GM19468 (cell line): ENCODE results near the gene CD46.

Experiments used
- ATAC-seq: cut with Tn5 transposase; IDR thresholded peaks from one replicate; pipeline ENCODE4 v1.9.1; 2021; ENCODE audit warnings: mild to moderate bottlenecking, moderate library complexity, moderate number of reproducible peaks; ENCODE audit not compliant: unreplicated experiment; ENCODE audit errors: extremely low read depth

CD46 gene

DNA sequence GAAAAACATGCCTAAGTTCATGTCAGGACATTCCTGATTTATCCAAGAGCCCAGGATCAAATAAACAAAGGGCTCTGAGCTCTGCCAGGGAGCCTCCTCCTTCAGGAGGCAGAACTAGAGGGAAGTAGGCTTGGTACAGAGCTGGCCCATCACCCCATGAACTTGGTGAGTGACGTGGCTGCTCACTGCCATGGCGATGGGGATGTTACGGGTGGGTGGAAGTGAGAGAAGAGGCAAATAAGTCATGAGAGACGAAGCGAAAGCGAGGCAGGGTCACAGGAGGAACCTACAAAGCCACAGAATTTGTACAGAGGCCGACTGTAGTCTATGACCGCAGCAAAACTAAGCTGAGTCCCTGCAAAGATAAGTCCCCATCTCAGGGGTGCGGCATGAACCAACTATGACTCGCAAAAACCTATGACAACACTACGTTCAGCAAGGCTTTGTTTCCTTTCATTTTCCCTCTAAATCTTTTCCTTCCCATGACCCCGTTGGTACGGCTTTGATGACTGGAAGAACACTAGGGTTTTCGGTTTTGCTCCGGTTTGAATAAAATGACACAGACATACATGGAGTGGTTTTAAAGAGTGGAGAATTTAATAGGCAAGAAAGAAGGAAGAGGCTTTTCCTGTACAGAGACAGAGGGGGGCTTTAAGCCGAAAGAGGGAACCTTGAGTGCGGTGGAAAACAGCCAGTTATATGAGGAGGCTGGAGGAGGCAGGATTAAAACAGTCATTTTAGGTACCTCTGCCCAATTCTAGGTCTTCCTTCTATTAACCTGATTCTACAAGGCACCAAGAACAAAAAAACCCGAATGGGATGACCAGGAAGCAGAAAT lies 74.1 kb downstream of the CD46 start:
- ATAC-seq = peak; percentile 79

GRCh38 chr1:207826557-207827487 lies 75.0 kb downstream of the CD46 start:
- ATAC-seq = no peak

GRCh38 chr1:207827488-207827830 lies 75.6 kb downstream of the CD46 start:
- no peak for ATAC-seq

GRCh38 chr1:207828046-207828445 lies 76.2 kb downstream of the CD46 start:
- no peak for ATAC-seq

- ATAC-seq = no peak
Measured at GRCh38 chr1:207828485-207829158, 76.8 kb downstream of the CD46 start.

- ATAC-seq = no peak
Measured at GRCh38 chr1:207829576-207829975, 77.7 kb downstream of the CD46 start.

DNA sequence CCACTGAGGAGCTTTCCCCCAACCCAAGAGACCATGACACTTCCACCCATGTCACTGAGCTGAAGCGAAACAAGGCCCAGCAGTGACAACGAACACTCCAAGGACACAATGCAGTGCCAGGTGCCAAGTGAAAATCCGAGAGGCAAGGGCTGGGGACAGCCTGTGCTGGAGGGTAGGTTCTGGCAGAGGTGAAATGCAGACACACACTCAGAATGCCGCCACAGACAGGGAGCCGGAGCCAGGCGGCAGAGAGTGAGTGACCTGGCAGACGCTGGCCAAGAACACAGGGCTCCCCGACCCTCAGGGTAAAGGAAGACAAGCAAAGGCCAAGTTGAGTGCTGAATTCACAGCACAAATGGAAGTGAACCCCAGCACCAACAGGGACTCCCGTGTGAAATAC lies 78.9 kb downstream of the CD46 start:
- no peak for ATAC-seq

DNA sequence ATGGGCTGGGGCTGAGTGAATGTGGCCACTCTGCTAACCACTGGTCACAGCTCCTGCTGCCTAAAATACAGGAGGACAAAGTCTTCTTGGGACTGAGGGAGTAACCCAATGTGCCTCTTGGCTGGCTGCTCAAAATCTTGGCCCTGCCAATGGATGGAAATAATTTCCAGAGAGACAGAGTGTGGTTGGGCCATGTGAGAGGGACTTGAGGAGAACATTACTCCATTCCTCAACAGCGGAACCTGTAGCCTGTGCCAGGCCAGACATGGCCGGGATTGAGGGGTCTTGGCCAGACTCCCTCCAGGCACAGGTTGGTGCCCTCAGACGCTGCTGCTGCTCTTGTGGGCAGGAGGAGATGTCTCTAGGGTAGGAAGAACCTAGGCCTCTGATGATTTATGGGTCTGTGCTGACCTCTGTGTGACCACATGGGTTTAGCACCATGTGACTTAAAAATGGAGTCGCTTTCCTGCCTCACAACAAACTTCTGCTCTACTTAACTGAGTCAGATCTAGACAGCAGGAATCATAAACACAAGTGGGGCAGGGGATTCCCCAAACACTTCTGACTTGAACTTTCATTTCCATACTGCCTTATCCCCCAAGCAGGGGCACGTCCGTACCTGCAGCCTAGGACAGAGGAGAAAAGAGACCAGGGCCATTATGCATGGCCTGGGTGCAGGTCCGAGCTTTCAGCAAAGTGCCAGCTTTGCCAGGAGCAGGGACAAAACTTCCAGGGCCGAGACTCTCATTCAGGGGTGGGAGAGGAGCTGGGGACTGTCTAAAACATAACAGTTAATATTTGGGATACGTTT lies 79.9 kb downstream of the CD46 start:
- peak; percentile 97 for ATAC-seq

DNA sequence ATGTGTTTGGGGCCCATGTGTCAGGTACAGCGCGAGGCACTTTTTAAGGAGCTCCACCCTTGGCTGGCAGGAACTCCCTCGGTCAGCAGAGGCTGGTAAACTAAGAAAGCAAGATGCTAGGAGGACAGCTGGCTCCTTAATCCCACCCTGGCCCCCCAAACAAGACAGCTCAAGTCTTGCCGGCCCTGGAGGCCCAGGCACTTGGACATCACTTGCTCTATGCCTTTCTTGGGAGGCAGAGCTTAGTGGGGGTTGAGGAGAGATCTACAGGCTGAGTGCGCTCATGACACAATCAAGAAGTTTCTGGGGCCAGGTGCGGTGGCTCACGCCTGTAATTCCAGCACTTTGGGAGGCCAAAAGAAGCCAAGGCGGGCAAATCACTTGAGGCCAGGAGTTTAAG lies 80.9 kb downstream of the CD46 start:
- no peak for ATAC-seq

GRCh38 chr1:207833381-207833780 lies 81.5 kb downstream of the CD46 start:
- ATAC-seq = no peak

GRCh38 chr1:207833956-207834660 lies 82.3 kb downstream of the CD46 start:
- ATAC-seq = no peak

DNA sequence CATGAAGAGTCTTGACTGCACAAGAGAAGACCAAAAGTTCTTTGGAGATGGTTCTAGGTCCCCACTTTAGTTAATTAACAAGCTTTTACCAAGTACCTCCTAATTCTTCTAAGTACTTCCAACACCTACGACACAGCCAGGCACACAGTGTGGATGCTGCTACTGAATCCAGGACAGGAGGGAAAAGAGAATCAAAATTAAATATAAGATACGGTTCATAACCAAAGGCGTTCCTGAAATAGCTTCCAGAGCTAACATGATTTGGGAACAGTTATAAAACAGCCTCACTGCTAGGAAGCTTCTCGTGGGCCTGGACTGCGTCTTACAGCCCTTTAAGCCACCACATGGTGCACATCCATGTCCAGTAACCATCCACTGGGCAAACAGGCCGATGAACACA lies 84.1 kb downstream of the CD46 start:
- ATAC-seq = no peak

DNA sequence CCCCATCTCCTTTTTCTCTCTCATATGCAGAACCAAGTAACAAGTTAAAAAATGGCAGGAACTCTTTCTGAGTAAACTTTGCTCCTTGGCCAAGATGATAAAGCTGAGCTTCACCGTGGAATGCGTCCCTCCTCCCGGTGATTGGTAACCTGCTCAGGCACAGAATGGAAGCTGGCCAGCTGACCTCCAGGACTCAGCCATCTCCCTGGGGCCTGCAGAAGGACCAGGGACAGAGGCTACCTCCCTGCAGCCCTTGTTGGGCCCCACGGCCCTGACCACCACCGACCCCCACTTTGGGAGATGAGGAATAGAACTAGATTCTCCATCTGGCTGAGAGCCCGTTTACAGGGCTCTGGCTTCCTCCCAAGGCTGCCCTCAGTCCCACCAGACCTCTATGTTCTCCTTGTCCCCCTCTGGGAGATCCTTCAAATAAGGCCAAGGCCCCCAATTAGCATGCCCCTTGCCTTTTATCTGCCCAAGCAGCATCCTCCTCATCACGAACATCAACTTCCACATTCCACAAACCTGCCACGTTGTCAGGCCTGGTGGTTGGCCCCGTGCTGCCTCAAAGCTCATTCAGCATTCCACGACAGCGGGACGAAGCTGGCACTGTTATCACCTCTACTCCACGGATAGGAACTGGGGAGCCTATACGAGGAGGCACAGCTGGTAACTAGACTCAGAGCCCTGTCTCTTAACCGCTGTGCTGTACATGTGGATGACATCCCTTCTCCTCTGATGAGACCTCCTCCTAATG lies 84.9 kb downstream of the CD46 start:
- ATAC-seq = no peak

- no peak for ATAC-seq
Measured at GRCh38 chr1:207837673-207838072, 85.8 kb downstream of the CD46 start.

- ATAC-seq = no peak
Measured at GRCh38 chr1:207838156-207839082, 86.6 kb downstream of the CD46 start.

DNA sequence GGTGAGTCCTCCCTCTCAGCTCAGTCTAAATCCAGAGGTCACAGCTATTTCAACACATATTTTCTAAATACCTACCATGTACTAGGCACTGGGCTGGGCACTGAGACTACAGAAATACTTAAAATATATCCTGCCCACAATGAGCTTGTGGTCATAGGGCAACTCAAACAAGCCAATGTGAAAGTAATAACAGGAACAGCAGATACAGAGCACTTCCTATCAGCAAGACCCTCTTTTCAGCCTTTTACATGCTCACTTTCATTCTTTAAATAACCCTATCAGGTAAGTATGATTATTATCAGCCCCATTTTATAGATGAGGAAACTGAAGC lies 87.2 kb downstream of the CD46 start:
- ATAC-seq = no peak

DNA sequence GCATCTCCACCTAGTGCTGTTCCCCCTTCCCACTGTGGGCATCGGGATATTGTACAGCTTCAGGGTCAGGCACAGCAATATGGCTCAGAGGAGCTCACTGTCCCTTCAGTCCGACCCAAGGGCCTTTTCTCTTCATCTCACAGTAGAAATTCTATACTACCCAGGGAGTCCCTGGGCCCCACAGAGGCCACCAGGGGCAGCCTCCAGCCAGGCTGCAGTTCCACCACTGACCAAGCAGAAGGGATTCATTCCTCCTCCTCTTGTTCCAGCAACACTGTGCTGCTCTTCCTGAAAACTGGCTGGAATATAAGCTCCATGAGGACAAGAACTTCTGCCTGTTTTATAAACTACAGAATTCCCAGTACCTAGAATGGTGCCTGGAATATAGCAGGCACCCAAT lies 88.5 kb downstream of the CD46 start:
- ATAC-seq = no peak

DNA sequence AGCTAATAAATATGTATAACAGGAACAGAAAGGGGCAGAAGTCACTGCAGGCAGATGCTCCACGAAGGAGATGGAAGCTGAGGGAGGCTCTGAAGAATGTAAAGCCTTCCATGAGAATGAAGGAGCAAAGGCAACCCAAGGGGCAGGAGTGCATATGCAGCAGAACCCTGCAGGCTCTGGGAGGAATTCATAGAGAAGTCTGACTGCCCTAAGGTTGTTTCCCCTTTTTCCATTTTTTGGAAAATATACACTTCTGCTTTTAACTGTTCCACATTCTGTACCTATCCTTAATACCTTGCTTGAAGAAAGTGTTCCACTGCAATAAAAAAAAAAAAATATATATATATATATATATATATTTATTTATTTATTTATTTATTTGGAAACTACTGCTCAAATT lies 89.4 kb downstream of the CD46 start:
- no peak for ATAC-seq
